HG03354 (cell line): ENCODE measurements around the gene PLOD2.
"Not testable (repeated sequence)": the region's sequence is repeated elsewhere in the genome, so short reads cannot be mapped to it uniquely, and the experiment has no call there.

ENCODE experiments used
- ATAC-seq: cut with Tn5 transposase; IDR thresholded peaks from one replicate; pipeline ENCODE4 v1.9.1; 2021; ENCODE audit warnings: mild to moderate bottlenecking; ENCODE audit not compliant: unreplicated experiment, poor library complexity, severe bottlenecking

Gene PLOD2

DNA sequence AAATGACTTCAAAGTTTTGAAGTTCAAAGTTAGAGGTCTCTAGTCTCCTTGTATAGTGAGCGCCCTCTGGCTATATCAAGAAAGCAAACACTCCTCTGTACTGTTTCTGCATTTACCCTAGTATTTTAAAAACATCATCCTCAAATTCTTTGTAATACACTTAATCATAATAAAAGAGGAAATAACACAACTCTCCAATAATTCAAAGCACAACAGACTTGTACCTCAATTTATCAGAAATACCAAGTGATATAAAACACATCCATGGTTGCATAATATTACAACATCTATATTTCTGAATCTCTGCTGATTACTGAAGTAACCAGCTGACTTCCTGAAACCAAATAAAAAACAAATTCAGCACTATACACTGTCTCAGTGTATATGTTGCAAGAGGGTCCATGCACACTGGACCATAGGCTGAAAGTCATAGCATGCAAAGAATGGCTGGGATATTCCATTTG is 12.5 kb downstream of the PLOD2 start:
- ATAC-seq, result no peak

DNA sequence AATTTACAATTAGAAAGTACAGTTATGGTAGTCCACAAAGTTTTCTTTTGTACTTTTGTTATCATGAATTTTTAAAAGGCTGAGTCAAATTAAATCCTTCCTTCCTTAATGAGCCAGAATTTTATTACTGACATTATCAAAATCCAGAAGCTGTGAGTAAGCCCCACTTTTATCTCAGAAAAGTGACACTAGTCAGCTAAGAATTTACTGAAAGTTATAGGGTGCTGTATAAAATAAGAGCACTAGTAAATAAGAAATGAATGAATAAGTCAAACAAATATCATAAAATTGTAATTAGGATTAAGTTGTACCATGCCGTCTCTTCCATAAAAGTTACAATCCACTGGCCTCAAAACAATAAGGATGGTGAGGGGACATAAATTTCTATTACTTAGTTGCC is 15.3 kb downstream of the PLOD2 start:
- no peak for ATAC-seq

DNA sequence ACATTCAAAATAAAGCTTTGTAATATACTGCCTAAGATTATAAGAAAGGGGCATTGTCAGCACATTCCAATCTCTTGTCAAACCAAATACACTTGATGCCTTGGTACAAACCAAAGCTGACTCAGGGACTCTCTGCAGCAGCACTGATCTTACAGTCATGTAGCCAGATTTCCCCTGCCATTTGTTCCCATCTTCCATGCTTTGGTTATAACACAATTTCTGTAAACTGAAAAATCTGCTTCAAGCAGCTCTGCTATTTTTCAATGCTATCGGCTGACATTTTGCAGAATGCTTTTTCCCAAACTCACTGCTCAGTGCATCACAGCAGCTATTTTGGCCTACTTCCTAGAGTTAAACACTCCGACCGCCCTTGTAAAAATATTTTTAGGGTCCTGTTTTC is 18.2 kb downstream of the PLOD2 start:
- no peak for ATAC-seq

DNA sequence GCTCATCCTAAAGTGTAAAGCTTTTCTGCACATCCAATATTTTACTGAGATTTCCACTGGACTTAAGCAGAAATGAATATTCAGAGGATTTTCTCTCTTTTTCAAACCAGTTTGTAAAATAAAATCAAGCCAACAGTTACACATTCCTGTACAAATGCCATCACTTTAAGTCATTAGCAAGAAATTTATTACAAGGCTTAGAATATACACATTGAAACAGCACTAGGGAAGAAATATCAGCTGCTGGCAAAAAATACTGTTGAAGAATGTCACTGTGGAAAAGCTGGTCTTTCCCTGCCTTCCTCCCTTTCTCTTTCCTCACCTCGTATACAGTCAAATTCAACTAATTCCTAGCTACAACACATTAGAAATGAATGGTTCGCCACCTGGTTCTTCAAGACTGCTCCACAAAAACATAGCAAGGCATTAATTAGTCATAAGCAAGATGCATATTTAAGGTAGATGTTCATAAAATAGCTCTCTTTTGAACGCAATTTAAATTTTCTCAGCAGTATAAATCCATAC is 21.3 kb downstream of the PLOD2 start:
- ATAC-seq, result no peak

DNA sequence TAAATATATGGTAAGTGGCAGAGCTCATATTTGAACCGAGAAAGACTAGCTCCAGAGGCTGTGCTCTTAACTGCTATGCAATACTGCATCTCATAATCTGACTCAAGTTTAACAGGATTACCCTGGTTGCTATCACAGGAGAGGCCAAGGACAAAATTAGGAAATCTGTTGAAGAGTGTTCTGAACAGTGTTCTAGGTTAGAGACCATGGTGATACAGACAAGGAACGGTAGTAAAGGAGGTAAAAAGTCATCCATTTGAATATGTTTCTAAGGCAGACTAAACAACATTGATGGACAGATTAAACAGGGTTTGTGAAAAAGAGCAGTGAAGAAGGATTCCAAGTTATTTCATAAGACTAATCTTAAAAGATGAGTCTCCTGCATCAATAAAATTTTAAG is 22.1 kb downstream of the PLOD2 start:
- ATAC-seq, result no peak

DNA sequence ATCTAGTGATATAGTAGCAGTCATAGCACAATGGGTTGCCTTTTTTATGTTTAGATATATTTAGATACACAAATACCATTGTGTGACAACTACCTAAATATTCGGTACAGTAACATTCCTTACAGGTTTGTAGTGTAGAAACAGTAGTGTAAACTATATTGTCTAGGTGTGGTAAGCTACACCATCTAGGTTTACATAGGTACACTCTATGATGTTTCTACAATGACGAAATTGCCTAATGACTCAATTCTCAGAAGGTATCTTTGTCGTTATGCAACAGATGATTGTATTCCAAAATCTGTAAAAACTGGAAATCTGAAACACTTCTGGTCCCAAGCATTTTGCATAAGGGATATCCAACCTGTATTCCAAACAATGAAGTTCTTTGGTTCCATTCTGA is 24.3 kb downstream of the PLOD2 start:
- ATAC-seq, result no peak

DNA sequence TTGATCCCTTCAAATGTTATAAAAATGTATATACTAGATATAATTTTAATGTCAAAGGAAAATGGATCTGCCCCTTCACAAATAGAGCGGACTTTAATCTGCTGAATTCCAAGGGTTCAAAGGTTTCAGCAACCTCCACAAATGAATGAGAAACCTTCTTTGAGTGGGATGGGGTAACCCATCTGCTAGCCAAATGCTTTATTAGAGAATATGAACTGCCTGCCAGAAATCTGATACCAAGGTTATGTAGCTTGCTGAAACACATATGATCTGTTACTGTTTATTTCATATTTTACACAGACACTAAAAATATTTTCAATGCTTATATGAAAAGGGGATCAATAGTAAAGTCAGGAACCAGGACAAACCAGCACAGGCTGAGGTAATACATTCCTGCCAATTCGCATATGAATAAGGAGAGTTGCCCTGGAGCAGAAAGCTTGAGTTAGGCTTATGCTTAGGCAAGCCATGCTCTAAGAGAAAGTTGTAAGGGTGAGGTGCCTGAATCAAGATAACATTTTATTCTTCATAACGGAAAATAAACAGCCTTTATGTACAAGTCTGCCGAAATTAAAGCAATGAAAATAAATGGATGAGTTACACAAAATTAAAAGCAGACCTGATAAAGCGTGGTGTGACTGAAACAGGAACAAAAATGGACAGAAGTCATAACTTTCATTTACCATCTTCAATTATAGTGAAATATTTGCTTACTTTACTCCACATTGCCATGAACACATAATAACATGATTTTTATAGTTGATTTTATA is 26.5 kb downstream of the PLOD2 start:
- ATAC-seq, result no peak

DNA sequence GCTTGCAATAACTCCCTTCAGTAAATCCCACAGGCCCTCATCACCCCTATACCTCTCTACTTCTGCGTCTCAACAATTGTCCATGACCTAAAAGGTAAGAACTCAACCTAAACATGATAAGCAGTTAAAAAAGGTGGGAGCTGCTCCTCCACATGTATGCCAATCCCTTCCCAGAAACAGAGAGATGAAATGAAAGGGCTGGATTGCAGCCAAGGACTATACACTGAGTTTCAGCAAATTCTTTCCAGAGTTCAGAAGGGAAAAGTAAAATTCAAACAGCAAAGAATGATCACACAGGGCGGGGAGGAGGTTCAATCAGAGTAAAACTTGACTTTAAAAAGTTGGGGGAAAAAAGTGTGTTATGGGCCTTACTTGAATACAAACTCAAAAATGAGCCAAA is 27.5 kb downstream of the PLOD2 start:
- ATAC-seq, result no peak

DNA sequence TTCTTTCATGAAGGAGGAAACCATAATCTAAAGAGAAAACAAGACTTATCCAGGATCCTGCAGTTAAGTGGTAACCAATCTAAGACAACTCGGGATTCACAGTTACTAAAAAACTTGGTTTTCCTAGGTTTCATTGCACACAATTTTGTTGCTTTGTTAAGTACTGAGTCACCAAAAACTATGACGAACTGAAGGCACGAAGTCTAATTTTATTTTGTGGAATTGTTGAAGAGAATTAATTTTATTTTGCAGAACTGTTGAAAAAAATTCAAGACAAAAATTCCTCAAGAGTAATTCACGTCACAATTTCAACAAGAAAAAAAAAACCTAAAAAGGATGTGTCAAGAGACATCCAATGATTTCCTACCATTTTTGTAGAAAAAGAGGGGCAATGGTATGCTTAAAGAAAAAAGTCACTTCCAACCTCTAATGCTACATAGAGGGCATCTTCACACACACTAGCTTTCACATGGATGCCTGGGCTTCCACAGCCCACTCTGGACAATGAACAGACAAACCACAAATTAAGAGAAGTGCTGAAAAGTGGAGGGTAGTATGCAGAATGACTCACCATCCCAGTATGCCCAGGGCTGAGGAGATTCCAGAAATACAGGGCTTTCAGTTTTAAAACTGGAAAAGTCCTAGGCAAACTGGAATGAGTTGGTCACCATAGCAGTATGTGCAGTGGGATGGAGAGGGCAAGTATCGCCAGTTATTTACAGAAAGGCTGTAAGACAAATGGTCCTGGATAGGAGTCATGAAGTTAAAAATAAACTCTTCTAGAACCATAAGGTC is 29.2 kb downstream of the PLOD2 start:
- ATAC-seq, result no peak

DNA sequence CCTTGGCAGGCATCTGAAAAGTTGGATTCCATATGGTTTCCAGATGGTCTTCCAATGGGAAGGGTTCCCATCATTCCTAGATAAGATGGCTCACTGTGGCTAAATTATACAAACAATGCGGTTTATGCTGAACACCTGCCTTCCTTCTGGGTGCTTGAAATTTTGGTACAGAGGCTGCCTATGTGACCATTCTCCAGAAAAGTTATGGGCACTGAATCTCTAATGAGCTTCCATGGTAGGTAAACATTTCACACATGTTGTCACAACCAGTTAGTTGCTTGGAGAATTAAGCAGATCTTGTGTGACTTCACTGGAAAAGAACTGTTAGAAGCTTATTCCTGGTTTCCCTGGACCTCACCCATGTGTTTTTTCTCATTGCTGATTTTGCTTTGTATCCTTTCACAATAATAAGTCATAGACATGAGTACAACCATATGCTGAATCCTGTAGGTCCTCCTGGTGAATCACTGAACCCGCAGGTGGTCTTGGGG is 30.1 kb downstream of the PLOD2 start:
- ATAC-seq, result no peak

DNA sequence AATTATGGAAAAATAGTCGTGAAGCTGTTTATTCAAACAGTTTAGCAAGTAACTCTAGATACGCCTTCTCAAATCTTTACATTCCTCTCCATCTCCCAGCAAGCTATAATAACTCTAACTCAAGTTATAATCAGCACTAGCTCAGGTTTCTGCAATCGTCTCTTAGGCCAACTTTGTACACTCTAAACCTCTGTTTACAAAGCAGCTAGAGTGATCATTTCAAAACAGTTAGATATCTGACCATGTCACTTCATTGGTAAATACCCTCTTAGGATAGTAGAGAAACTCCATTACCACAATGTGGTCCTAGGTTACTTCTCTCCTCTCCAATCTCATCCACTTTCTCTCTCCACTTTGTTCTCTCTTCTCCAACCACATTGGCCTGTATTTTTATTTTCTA is 31.2 kb downstream of the PLOD2 start:
- ATAC-seq, result no peak

DNA sequence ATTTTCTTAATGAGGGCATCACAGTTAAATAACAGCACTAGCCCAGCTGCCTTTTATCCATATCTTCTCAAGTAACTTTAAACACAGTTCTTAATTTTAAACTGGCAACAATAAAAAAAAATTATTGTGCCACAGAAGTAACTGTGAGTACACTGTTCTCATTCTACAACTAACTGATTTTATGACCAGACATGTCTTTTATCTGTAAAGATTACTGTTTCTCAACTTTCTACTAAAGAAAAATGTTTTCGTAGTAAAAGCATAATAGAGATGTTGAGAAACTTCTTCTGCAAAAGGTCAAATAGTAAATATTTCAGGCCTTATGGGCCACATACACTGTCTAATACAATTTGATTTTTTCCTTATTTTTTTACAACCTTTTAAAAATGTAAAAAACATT is 32.0 kb downstream of the PLOD2 start:
- ATAC-seq, result no peak

DNA sequence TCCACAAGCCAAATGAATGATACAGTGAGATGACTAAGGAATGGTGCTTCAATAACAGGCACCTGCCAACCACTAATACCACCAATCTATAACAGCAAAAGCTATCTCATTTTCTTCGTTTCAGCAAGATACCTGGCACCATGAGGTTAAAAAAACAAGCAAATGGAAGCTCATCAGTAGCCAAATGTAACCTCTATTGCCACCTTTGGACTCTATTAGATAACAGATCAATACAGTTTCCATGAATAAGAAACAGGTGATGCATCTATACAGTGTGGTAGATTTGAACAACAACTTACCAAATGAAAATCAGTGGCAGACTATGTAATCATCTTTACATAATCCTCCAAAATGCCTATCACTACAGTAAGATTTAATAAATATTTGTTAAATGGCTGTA is 32.8 kb downstream of the PLOD2 start:
- no peak for ATAC-seq

DNA sequence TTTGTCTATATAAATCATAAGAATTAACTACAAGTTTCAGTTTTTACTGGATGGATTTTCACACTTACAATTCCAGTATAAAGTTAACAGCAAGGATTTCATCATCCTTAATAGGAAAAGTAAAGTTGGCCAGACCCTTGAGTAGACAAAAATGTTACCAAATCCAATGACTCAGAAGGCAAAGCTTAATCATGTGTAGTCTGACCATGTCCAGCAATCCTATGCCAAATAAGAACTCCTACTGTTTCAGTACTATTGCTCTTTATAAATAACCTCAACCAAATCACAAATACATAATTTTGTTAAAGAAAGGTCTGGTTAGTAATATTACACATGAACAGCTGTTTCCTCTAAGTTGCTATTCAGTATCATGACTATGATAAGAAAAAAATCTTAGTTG is 35.0 kb downstream of the PLOD2 start:
- no peak for ATAC-seq

DNA sequence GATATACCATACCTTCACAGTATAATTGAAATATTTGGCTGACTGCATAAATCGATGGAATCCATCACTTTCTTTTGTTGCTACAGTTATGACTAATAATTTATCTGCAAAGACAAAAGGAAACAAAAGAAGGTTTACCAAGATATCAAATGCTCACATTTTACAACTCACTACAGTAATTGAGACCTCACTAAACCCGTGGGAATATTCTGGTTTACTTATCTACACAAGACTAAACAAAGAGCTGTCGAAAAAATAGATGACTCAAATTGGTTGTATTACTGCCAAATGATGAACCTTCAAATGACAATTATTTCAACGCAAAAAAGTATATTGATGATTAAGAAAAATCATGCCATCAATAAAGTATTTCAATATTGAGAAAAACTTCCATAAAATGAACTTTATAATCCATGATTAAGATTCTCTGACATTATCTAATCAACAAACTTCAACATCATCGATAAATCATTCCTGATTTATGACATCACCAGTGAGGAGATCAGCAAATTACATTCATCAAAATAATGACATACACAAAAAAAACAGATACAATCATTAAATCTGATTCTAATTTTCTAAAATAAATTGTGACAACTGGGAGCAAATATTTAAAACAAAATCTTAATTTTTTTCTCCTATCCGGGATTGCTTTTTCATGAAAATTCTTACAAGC is 36.7 kb downstream of the PLOD2 start:
- ATAC-seq, result no peak

DNA sequence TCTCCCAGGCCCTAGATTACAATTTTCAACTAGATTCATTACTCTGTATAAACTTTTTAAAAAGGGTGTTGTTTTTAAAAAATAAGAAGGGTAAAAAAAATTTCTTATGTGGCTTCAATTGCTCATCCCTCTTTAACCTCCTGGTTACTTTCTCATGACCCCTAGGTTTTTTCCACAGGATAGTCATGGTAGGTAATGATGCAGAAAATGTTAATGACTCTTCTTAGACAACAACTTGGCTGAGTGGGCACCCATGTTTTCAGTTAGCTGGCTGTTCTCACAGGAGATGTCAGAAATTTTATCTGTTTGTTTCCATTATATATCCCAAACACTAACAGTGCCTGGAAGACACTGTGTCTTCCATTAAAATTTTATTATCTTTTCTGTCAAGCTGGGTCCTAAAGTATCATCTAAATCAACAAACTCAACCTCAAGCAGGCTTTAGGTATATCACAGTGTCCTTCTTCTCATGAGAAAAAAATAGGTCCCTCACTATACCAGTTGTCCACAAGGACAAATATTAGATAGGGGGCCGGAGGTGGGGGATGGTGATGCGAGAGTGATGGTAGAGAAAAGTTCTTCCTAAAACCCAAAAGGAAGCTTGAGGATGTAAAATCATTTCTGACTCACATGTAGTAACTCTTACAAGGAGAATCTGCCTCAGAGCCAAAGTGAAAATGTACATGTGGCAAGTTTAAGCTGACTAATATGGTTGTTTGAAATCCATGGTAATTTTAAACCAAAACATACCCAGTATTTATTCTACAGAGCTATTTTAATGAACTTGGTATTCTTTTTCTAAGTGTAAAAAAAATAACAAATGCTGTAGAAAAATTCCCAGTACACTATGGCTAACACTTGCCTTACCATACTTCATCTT is 43.3 kb downstream of the PLOD2 start:
- no peak for ATAC-seq

DNA sequence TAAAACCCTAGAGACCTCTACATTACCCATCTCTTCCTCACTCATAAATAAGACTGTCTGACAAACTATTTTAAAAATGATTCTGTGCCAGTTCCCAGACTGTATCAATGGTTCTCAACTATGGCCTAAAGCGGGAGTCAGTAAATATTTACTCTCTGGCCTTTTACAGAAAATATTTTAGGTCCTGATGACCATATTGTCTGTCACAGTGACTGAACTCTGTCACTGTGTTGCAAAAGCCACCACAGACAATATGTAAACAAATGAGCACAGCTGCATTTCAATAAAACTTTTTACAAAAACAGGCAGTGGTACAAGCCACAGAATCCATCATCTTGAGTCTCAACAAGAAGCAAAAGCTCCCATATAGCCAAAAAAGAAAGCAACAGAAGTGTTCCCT is 45.4 kb downstream of the PLOD2 start:
- no peak for ATAC-seq

DNA sequence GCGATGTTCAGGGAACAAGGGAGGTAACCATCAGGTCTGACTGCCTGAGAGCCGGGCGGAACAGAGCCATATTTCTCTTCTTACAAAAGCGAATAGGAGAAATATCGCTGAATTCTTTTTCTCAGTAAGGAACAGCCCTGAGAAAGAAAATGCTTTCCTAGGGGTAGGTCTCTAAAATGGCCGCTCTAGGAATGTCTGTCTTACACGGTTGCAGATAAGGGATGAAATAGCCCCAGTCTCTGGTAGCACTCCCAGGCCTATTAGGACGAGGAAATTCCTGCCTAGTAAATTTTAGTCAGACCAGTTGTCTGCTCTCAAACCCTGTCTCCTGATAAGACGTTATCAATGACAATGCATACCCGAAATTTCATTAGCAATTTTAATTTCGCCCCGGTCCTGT is 47.2 kb downstream of the PLOD2 start:
- not testable (repeated sequence) for ATAC-seq

DNA sequence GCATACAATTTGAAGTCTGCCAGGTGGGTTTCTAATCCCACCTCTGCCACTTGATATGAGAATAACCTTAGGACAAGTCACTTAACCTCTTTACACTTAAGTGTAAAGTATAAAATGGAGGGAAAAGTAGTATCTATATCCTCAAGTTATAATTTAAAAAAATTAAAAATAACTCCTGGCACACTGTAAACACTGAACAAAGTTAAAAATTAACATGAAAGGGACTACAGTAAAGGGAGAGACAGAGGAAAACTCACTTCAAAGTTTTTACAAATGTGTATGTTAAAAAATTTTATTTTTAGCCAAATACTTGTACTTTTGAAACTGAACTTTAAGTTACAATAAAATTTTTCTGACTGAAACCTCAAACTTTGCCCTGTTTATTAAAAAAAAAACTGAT is 49.6 kb downstream of the PLOD2 start:
- no peak for ATAC-seq
